ENCODE results near the gene ISL2. TPM values are rescaled to one million over a fixed set of nuclear protein-coding genes. Genes with fewer than 3 reads are reported as not detected.
A peak's percentile ranks its signal among the peaks of the same experiment; 100 is the strongest.

The ISL2 gene
- total RNA-seq, 1 experiment from 2014 or later: 0.15 TPM

DNA sequence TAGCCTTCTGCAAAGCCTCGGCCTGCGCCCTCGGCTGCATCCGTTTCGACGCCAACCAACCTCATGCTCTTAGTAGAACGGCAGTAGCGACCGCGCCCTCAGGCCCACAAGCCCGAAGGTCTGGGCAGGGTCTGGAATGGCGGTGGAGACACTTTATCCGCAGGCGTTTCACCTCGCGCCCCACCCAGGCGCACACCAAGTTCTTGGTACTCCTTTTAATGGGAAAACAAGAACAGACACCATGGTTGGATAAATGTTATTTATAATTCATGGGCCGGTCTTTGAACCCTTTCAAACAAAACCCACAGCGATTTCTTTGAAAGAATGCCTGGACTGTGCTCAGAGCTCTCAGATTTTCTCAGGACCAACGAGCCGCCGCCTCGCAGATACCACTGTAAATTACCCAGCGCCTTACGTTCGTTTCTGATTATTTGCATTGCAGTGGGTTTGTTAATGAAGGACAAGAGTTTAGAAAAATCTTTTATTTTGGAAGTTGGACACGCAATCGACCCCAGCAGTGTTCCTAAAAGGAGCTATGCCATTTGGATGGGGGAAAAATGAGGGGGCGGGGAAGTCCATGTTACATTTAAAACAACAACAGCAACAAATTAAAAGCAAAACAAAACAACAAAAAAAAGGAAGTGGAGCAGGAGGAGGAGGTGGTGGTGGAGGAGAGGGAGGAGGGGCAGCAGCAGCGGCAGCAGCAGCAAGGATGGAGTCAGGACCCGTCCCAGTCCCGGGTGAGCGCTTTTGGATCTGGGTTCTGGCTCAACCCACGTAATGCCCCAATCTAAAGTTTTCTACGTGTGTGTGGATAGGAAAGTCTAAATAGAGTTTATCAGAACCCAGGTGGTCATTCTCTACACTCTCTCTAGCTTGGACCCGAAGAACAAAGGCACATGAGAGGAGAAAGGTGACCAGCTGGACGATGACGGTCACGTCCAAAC lies 993 bp upstream of the ISL2 start:
- Mint-ChIP-seq H3K36me3 (ENCODE audit: insufficient read depth in 1 of 3, low read depth in 3 of 3) (no peaks in the 10 kb centered on the region; a peak in 1 of 7 replicates), H3K4me1 (peaks cover 28 to 44% of the 10 kb centered on the region in 2 experiments), H3K9me3 (peaks cover 0 to 23% of the 10 kb centered on the region in 2 experiments; a peak in 3 of 5 replicates), H3K4me3 (peak overlapping the region; percentile 65 to 84), H3K27me3 (ENCODE audit: low read depth) (peaks cover 86% of the 10 kb centered on the region), H3K27ac (peak overlapping the region; percentile 77 to 89 (median 78); a peak in 4 of 7 replicates)
- no peaks in the 10 kb centered on the region for H4K20me1 ChIP-seq (ENCODE audit: control insufficient read depth, insufficient read depth, insufficient read length)
- peak overlapping the region; percentile 92 for H3K4me2 ChIP-seq (ENCODE audit: insufficient read depth, insufficient read length, low read length)
- H3K4ac ChIP-seq (ENCODE audit: low read depth, low read length): no peak overlapping the region; the same call in 1 of the 2 replicates
- H3K27ac ChIP-seq (ENCODE audit: insufficient read length, low read depth, low read length): peak overlapping the region; percentile 14
- peaks cover 39% of the 10 kb centered on the region for H3K27me3 ChIP-seq (ENCODE audit: insufficient read depth, low read length)
- H3K23ac ChIP-seq (ENCODE audit: insufficient read length, low read depth, low read length): no peak overlapping the region
- no CpG with 5 or more reads among the region's 39 CpGs for WGBS (ENCODE audit: extremely low coverage, insufficient read length, low lambda C conversion rate)
- no peak overlapping the region for H2AK5ac ChIP-seq (ENCODE audit: insufficient read length, low read length)
- TF ChIP-seq, protein P1, sequence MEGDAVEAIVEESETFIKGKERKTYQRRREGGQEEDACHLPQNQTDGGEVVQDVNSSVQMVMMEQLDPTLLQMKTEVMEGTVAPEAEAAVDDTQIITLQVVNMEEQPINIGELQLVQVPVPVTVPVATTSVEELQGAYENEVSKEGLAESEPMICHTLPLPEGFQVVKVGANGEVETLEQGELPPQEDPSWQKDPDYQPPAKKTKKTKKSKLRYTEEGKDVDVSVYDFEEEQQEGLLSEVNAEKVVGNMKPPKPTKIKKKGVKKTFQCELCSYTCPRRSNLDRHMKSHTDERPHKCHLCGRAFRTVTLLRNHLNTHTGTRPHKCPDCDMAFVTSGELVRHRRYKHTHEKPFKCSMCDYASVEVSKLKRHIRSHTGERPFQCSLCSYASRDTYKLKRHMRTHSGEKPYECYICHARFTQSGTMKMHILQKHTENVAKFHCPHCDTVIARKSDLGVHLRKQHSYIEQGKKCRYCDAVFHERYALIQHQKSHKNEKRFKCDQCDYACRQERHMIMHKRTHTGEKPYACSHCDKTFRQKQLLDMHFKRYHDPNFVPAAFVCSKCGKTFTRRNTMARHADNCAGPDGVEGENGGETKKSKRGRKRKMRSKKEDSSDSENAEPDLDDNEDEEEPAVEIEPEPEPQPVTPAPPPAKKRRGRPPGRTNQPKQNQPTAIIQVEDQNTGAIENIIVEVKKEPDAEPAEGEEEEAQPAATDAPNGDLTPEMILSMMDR (conservative IDR thresholded peaks at IDR 0.05): no peak
- H3K79me2 ChIP-seq (ENCODE audit: insufficient read depth, low read length): no peaks in the 10 kb centered on the region
- H3T11ph ChIP-seq (ENCODE audit: low read length): peak overlapping the region; percentile 75
- no peak overlapping the region for H2BK20ac ChIP-seq (ENCODE audit: low read depth, low read length, poor library complexity, severe bottlenecking)
- H2BK5ac ChIP-seq (ENCODE audit: insufficient read length, low read length): no peak overlapping the region
- DNase-seq: peak; percentile 72
- H3K4me1 ChIP-seq (ENCODE audit: insufficient read depth, low read length): peaks cover 3% of the 10 kb centered on the region; the same call in 1 of the 2 replicates
- H3K9ac ChIP-seq (ENCODE audit: extremely low read depth, insufficient read length, low read length): peak overlapping the region; percentile 68
- H3K9me3 ChIP-seq (ENCODE audit: control insufficient read depth, low read depth, low read length): no peaks in the 10 kb centered on the region
- H4K5ac ChIP-seq (ENCODE audit: insufficient read length, low read depth, low read length): no peak overlapping the region
- H3K56ac ChIP-seq (ENCODE audit: insufficient read length, low read depth, low read length): no peak overlapping the region
- H2BK15ac ChIP-seq (ENCODE audit: low read depth, low read length): no peak overlapping the region
- H3K18ac ChIP-seq (ENCODE audit: insufficient read length, low read depth, low read length): peak overlapping the region; percentile 84
- no peak overlapping the region for H2BK120ac ChIP-seq (ENCODE audit: low read depth, low read length, poor library complexity, severe bottlenecking)
- no peak overlapping the region for H4K91ac ChIP-seq (ENCODE audit: insufficient read length, low read depth, low read length)
- H3K23me2 ChIP-seq (ENCODE audit: insufficient read length, low read depth, low read length, poor library complexity, severe bottlenecking): peaks cover 14% of the 10 kb centered on the region
- H2BK12ac ChIP-seq (ENCODE audit: insufficient read length, low read depth, low read length): no peak overlapping the region
- H3K14ac ChIP-seq (ENCODE audit: insufficient read depth, low read length): peak overlapping the region; percentile 82
- H2AFZ ChIP-seq (ENCODE audit: low read length): no peak overlapping the region
- H4K8ac ChIP-seq (replicated peaks; ENCODE audit: insufficient read length, low read depth, low read length): no peak overlapping the region
- H3K79me1 ChIP-seq (ENCODE audit: insufficient read depth, low read depth, low read length, poor library complexity, severe bottlenecking): no peaks in the 10 kb centered on the region

All from H9 (cell line).